ENCODE results near the gene CD58. TPM values are rescaled to one million over a fixed set of nuclear protein-coding genes. Genes with fewer than 3 reads are reported as not detected.

CD58 gene
- total and polyA plus RNA-seq, 9 of the 15 experiments (the other 6 are each of a cell fraction or from before 2014, with no cell fraction given), result 18.1 to 113 (median 37.4) TPM

GRCh38 chr1:116556289-116557006 is 14.4 kb downstream of the CD58 start (continued):
- TF ChIP-seq CUX1 (CRISPR knock-in tag; IDR thresholded peaks at IDR 0.05) (no peak), CTCFL (IDR thresholded peaks at IDR 0.05; ENCODE audit: borderline replicate concordance, insufficient read depth, low read depth, low read length, poor library complexity, severe bottlenecking) (no peak), SMARCC2 (IDR thresholded peaks at IDR 0.05; ENCODE audit: low read depth) (peak; percentile 72), ASH1L (IDR thresholded peaks at IDR 0.05; ENCODE audit: borderline replicate concordance, low read depth, partially characterized antibody) (no peak), NRF1 (conservative IDR thresholded peaks at IDR 0.05 in 1 of 2, IDR thresholded peaks at IDR 0.05 in 1 of 2) (peak; percentile 80 to 82), FOXJ2 (tag; IDR thresholded peaks at IDR 0.05) (no peak), ZNF165 (CRISPR knock-in tag; IDR thresholded peaks at IDR 0.05; ENCODE audit: borderline replicate concordance) (no peak), POLR2AphosphoS2 (IDR thresholded peaks at IDR 0.05; ENCODE audit: low read length) (no peak), STAT5A (IDR thresholded peaks at IDR 0.05; ENCODE audit: borderline replicate concordance, low read length) (peak; percentile 13; the same call in 1 of the 2 replicates), TCF15 (CRISPR knock-in tag; IDR thresholded peaks at IDR 0.05) (no peak), BRF1 (IDR thresholded peaks at IDR 0.05; ENCODE audit: borderline replicate concordance, extremely low read depth, insufficient read length) (no peak)
